ENCODE data around the gene AUTS2. TPM values are rescaled to one million over a fixed set of nuclear protein-coding genes. Genes with fewer than 3 reads are reported as not detected.

The AUTS2 gene
- total RNA-seq, 1 experiment from 2014 or later = 50.0 TPM

DNA sequence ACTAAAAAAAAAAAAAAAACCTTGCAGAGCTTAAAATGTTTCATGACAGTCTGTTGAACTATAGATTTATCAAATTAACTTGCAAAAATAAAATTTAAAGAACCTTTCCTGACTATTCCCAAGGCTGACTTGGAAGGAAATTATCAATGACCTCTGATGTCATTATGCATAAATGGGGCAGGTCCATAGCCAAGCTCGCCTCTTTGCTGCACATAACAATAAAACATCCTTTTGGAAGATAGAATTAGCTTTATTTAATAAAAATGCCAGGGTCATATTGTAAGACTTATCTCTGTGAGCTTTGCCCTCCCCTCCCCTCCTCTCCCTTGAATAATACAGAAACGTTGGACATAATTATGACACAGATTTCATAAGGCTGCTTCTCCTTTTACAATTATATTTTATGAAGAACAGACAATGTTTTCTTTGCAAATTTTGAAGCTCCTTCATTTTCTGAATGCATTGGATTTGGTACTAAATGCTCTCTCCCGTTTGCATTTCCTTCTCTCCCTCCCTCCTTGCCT lies 444.8 kb downstream of the AUTS2 start:
- Mint-ChIP-seq H3K36me3 (no peaks in the 10 kb centered on the region), H3K4me1 (peaks cover 10% of the 10 kb centered on the region), H3K9me3 (no peaks in the 10 kb centered on the region), H3K27me3 (ENCODE audit: low read depth) (no peaks in the 10 kb centered on the region), H3K4me3 (no peak overlapping the region), H3K27ac (no peak overlapping the region)
- ChIA-PET CTCF (interaction anchor here (1.1 to 2.2 kb wide), 3 partner anchors 9 to 118 kb away, joined by 3 to 10 read pairs (median 9); no protein-coding TSS in a partner anchor), POLR2A (interaction anchor here (0.6 to 0.7 kb wide), 2 partner anchors 9 to 156 kb away, joined by 3 to 11 read pairs; no protein-coding TSS in a partner anchor)
- ATAC-seq (no peak), DNase-seq (ENCODE audit: low spot score) (no peak)
- no peak for TF ChIP-seq CREM (CRISPR knock-in tag; IDR thresholded peaks at IDR 0.05)
- TF ChIP-seq USF2 (CRISPR knock-in tag; IDR thresholded peaks at IDR 0.05) = no peak

DNA sequence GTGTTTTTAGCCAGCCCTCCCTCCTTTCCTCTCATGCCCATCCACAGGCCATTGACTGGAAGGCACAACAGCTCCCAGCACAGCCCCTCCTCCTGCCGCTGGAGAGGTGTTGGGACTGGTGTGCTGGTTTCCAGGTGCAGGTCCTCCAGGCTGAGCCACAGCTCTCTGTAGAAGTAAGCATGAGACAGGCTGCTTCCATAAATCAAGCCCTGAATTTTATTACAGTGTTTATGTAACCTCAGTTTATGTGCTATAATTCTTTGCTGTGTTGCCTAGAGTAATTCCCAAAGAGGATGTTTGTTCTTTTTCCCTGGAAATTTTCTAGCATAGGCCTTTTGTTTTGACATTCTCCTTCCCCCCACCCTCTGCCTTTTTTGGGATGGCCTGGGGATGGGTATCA lies 445.8 kb downstream of the AUTS2 start:
- H3K27ac Mint-ChIP-seq = no peak overlapping the region
- H3K4me3 Mint-ChIP-seq = no peak overlapping the region
- ChIA-PET POLR2A (no interaction called here), CTCF (interaction anchor here (1.1 to 2.2 kb wide), 2 partner anchors 113 to 117 kb away, joined by 9 to 10 read pairs; no protein-coding TSS in a partner anchor)
- no peaks in the 10 kb centered on the region for H3K27me3 Mint-ChIP-seq (ENCODE audit: low read depth)
- peaks cover 13% of the 10 kb centered on the region for H3K4me1 Mint-ChIP-seq
- TF ChIP-seq NFATC4 (CRISPR knock-in tag; IDR thresholded peaks at IDR 0.05) (no peak), PRRX2 (CRISPR knock-in tag; IDR thresholded peaks at IDR 0.05) (no peak), ZNF396 (CRISPR knock-in tag; IDR thresholded peaks at IDR 0.05; ENCODE audit: borderline replicate concordance) (no peak), ZSCAN18 (CRISPR knock-in tag; IDR thresholded peaks at IDR 0.05) (no peak), ZNF121 (CRISPR knock-in tag; IDR thresholded peaks at IDR 0.05) (no peak), JAZF1 (CRISPR knock-in tag; IDR thresholded peaks at IDR 0.05) (no peak), ZBTB21 (CRISPR knock-in tag; IDR thresholded peaks at IDR 0.05; ENCODE audit: borderline replicate concordance) (no peak), ZNF671 (CRISPR knock-in tag; IDR thresholded peaks at IDR 0.05) (no peak), MYBL2 (CRISPR knock-in tag; IDR thresholded peaks at IDR 0.05) (no peak)
- TF ChIP-seq, protein P1, sequence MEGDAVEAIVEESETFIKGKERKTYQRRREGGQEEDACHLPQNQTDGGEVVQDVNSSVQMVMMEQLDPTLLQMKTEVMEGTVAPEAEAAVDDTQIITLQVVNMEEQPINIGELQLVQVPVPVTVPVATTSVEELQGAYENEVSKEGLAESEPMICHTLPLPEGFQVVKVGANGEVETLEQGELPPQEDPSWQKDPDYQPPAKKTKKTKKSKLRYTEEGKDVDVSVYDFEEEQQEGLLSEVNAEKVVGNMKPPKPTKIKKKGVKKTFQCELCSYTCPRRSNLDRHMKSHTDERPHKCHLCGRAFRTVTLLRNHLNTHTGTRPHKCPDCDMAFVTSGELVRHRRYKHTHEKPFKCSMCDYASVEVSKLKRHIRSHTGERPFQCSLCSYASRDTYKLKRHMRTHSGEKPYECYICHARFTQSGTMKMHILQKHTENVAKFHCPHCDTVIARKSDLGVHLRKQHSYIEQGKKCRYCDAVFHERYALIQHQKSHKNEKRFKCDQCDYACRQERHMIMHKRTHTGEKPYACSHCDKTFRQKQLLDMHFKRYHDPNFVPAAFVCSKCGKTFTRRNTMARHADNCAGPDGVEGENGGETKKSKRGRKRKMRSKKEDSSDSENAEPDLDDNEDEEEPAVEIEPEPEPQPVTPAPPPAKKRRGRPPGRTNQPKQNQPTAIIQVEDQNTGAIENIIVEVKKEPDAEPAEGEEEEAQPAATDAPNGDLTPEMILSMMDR (IDR thresholded peaks at IDR 0.05) = no peak
- TF ChIP-seq, protein P2, sequence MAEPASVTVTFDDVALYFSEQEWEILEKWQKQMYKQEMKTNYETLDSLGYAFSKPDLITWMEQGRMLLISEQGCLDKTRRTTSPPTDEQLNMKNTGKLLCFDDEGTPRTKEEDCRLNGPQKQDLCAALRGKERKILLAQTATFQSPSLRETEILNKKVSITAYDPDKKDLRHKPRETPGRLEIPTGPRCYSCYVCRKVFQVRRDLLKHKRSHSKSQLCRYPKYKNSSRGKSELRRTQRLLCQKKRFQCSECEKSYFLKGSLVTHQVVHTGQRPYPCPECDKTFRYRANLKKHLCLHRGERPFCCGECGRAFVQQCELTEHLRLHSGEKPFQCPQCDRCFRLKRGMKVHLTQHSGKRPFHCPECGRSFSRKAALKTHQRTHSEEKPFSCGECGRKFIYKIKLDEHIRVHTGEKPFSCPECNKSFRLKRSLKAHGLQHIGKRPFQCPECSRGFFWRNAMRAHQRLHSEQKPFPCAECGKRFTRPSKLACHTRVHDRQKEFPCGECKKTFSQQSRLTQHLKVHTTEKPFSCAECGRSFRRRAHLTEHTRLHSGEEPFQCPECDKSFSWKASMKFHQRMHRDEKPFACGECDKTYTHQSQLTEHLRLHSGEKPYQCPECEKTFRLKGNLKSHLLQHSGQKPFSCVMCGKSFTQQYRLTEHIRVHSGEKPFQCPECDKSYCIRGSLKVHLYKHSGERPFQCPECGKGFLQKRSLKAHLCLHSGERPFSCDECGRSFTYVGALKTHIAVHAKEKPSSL (CRISPR knock-in tag; conservative IDR thresholded peaks at IDR 0.05) = no peak
- DNase-seq (ENCODE audit: low spot score) (peak; percentile 16), ATAC-seq (peak; percentile 68)
- H3K36me3 Mint-ChIP-seq = no peaks in the 10 kb centered on the region
- no peaks in the 10 kb centered on the region for H3K9me3 Mint-ChIP-seq

DNA sequence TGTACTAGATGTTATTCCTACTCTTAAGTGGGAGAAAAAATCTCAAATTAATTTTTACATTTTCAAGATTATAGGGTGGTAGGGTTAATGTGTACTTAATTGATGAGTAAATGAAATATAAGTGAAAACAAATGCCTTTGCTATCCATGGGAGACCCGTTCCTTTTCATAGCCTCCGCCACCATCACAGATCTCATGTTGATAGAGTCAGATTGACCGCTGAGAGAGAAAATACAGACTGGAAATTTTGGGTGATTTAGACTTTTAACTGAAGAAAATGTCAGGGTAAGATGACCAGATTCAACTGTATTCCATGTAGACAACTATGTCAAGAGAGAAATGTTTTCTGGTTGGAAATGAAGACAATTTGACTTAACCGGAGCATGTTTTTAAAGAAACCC lies 446.2 kb downstream of the AUTS2 start:
- POLR2A ChIA-PET = no interaction called here
- CTCF ChIA-PET = interaction anchor here (2.2 kb wide), 1 partner anchor 117 kb away, joined by 9 read pairs; no protein-coding TSS in a partner anchor
- Mint-ChIP-seq H3K9me3 (no peaks in the 10 kb centered on the region), H3K36me3 (no peaks in the 10 kb centered on the region), H3K4me3 (no peak overlapping the region), H3K27ac (no peak overlapping the region), H3K27me3 (ENCODE audit: low read depth) (no peaks in the 10 kb centered on the region), H3K4me1 (peaks cover 13% of the 10 kb centered on the region)
- ATAC-seq (no peak), DNase-seq (ENCODE audit: low spot score) (no peak)
- TF ChIP-seq HMGXB4 (CRISPR knock-in tag; IDR thresholded peaks at IDR 0.05) (no peak), FOXK1 (CRISPR knock-in tag; IDR thresholded peaks at IDR 0.05) (no peak), NFYB (CRISPR knock-in tag; conservative IDR thresholded peaks at IDR 0.05; ENCODE audit: low read depth) (no peak), PRRX2 (CRISPR knock-in tag; IDR thresholded peaks at IDR 0.05) (no peak), ZNF416 (CRISPR knock-in tag; IDR thresholded peaks at IDR 0.05) (no peak), ELF4 (CRISPR knock-in tag; IDR thresholded peaks at IDR 0.05; ENCODE audit: low read depth) (no peak)
- TF ChIP-seq, protein P3, sequence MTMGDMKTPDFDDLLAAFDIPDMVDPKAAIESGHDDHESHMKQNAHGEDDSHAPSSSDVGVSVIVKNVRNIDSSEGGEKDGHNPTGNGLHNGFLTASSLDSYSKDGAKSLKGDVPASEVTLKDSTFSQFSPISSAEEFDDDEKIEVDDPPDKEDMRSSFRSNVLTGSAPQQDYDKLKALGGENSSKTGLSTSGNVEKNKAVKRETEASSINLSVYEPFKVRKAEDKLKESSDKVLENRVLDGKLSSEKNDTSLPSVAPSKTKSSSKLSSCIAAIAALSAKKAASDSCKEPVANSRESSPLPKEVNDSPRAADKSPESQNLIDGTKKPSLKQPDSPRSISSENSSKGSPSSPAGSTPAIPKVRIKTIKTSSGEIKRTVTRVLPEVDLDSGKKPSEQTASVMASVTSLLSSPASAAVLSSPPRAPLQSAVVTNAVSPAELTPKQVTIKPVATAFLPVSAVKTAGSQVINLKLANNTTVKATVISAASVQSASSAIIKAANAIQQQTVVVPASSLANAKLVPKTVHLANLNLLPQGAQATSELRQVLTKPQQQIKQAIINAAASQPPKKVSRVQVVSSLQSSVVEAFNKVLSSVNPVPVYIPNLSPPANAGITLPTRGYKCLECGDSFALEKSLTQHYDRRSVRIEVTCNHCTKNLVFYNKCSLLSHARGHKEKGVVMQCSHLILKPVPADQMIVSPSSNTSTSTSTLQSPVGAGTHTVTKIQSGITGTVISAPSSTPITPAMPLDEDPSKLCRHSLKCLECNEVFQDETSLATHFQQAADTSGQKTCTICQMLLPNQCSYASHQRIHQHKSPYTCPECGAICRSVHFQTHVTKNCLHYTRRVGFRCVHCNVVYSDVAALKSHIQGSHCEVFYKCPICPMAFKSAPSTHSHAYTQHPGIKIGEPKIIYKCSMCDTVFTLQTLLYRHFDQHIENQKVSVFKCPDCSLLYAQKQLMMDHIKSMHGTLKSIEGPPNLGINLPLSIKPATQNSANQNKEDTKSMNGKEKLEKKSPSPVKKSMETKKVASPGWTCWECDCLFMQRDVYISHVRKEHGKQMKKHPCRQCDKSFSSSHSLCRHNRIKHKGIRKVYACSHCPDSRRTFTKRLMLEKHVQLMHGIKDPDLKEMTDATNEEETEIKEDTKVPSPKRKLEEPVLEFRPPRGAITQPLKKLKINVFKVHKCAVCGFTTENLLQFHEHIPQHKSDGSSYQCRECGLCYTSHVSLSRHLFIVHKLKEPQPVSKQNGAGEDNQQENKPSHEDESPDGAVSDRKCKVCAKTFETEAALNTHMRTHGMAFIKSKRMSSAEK (CRISPR knock-in tag; IDR thresholded peaks at IDR 0.05; ENCODE audit: borderline replicate concordance) = no peak
